PFSK-1 (cell line): Measurements from ENCODE around the gene RPS19BP1.

Experiments used
- FOXP2 ChIP-seq: optimal IDR thresholded peaks from 2 replicates; pipeline ENCODE3; 2011; ENCODE audit warnings: borderline replicate concordance, control low read depth, inconsistent platforms; ENCODE audit not compliant: insufficient read depth; ENCODE audit errors: extremely low read length, extremely low read depth
- POLR2AphosphoS5 ChIP-seq: IDR thresholded peaks from 2 replicates; pipeline ENCODE4 v1.6.1; 2012; ENCODE audit warnings: low read depth, mild to moderate bottlenecking, control low read depth, low read length, moderate library complexity
- SIN3A ChIP-seq: IDR thresholded peaks from 2 replicates; pipeline ENCODE4 v1.6.1; 2012; ENCODE audit warnings: mild to moderate bottlenecking, low read length, moderate library complexity, borderline replicate concordance; ENCODE audit not compliant: insufficient read depth
- TAF1 ChIP-seq: IDR thresholded peaks from 2 replicates; pipeline ENCODE4 v1.6.1; 2012; ENCODE audit warnings: low read length, control low read depth, borderline replicate concordance; ENCODE audit not compliant: insufficient read depth
- TF ChIP-seq, protein P1 (sequence below), 2 experiments: IDR thresholded peaks; 2 replicates each; pipeline versions ENCODE4 v1.6.1 to v1.8.0; 2011 to 2012; ENCODE audit warnings: low read depth in 2 of 2, low read length in 2 of 2, control low read depth in 1 of 2, inconsistent platforms in 1 of 2, mild to moderate bottlenecking in 1 of 2, moderate library complexity in 1 of 2; ENCODE audit not compliant: insufficient read depth in 1 of 2

DNA sequence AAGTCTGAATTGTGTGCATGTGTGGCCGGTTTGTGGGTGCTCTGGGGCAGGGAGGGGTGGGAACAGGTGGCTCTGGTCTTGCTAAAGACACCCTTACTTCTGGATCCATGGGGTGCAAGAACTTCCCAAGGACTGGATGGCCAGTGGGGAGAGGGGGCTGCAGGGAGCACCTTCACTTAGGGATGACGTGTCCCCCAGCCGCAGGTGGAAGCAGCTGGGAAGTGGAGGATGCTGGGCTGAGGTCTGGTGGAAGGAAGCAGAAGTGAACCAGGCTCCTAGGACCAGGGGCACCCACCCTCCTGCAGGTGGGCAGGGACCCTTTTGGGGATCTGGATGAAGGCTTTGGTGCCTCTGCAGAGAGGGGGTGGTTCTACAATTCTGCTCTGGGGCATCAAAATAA, 40.4 kb downstream of the RPS19BP1 start:
- TF ChIP-seq TAF1 (no peak), POLR2AphosphoS5 (no peak), SIN3A (no peak), FOXP2 (no peak)
- TF ChIP-seq, protein P1, sequence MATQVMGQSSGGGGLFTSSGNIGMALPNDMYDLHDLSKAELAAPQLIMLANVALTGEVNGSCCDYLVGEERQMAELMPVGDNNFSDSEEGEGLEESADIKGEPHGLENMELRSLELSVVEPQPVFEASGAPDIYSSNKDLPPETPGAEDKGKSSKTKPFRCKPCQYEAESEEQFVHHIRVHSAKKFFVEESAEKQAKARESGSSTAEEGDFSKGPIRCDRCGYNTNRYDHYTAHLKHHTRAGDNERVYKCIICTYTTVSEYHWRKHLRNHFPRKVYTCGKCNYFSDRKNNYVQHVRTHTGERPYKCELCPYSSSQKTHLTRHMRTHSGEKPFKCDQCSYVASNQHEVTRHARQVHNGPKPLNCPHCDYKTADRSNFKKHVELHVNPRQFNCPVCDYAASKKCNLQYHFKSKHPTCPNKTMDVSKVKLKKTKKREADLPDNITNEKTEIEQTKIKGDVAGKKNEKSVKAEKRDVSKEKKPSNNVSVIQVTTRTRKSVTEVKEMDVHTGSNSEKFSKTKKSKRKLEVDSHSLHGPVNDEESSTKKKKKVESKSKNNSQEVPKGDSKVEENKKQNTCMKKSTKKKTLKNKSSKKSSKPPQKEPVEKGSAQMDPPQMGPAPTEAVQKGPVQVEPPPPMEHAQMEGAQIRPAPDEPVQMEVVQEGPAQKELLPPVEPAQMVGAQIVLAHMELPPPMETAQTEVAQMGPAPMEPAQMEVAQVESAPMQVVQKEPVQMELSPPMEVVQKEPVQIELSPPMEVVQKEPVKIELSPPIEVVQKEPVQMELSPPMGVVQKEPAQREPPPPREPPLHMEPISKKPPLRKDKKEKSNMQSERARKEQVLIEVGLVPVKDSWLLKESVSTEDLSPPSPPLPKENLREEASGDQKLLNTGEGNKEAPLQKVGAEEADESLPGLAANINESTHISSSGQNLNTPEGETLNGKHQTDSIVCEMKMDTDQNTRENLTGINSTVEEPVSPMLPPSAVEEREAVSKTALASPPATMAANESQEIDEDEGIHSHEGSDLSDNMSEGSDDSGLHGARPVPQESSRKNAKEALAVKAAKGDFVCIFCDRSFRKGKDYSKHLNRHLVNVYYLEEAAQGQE (IDR thresholded peaks at IDR 0.05; ENCODE audit: insufficient read depth in 1 of 2, low read depth in 2 of 2, low read length in 2 of 2): no peak
